K562 (cell line): Measurements from ENCODE around the gene MALAT1. TPM values are rescaled to one million over a fixed set of nuclear protein-coding genes. Genes with fewer than 3 reads are reported as not detected.

Source experiments
- ATF7 ChIP-seq: fragments of 450-650 bp; IDR thresholded peaks from 2 replicates; pipeline ENCODE4 v1.7.1; 2014; ENCODE audit warnings: mild to moderate bottlenecking, moderate library complexity
- BRD9 ChIP-seq: fragments of 450-650 bp; IDR thresholded peaks from 2 replicates; pipeline ENCODE4 v1.6.1; 2018; ENCODE audit warnings: low read depth; ENCODE audit not compliant: partially characterized antibody
- CAMTA2 ChIP-seq: fragments of 250-450 bp; sonication (Bioruptor Pico); conservative IDR thresholded peaks from 2 replicates; pipeline ENCODE4 v1.5.1; 2022
- CHD2 ChIP-seq: IDR thresholded peaks from 2 replicates; pipeline ENCODE4 v1.6.1; 2011; ENCODE audit warnings: low read depth, low read length
- COPS2 ChIP-seq: fragments of 450-650 bp; conservative IDR thresholded peaks from 2 replicates; pipeline ENCODE4 v1.6.1; 2016; ENCODE audit warnings: mild to moderate bottlenecking, moderate library complexity
- CUX1 ChIP-seq: fragments of 200-800 bp; sonication (Bioruptor generic); IDR thresholded peaks from 2 replicates; pipeline ENCODE4 v1.6.1; 2016; ENCODE audit warnings: missing genetic modification characterization, missing compliant biosample characterization
- CXXC5 ChIP-seq: fragments of 250-450 bp; sonication (Bioruptor Pico); IDR thresholded peaks from 2 replicates; pipeline ENCODE4 v1.8.0; 2022; ENCODE audit warnings: inconsistent platforms, mild to moderate bottlenecking, moderate library complexity
- HSF4 ChIP-seq: fragments of 250-450 bp; sonication (Bioruptor Pico); IDR thresholded peaks from 2 replicates; pipeline ENCODE4 v2.1.2; 2022; ENCODE audit warnings: mild to moderate bottlenecking, moderate library complexity, borderline replicate concordance
- MEIS2 ChIP-seq: fragments of 450-650 bp; IDR thresholded peaks from 2 replicates; pipeline ENCODE4 v1.6.1; 2014; ENCODE audit warnings: mild to moderate bottlenecking; ENCODE audit not compliant: partially characterized antibody
- MLLT1 ChIP-seq, 2 experiments: fragments of 450-650 bp; IDR thresholded peaks; 2 replicates each; pipeline ENCODE4 v1.6.1; 2016
- RAD21 ChIP-seq, 2 experiments: fragments of 250-450 bp in 1 of 2; fragments of 450-650 bp in 1 of 2; sonication (Bioruptor Pico) in 1 of 2; formaldehyde crosslinking in 1 of 2; IDR thresholded peaks in 1 of 2; conservative IDR thresholded peaks in 1 of 2; 2 replicates each; pipeline versions ENCODE4 v1.4.0 to v1.8.0; 2020 to 2022; ENCODE audit warnings: mild to moderate bottlenecking in 2 of 2, moderate library complexity in 1 of 2
- SOX6 ChIP-seq: fragments of 450-650 bp; IDR thresholded peaks from 2 replicates; pipeline ENCODE4 v1.6.1; 2014; ENCODE audit warnings: mild to moderate bottlenecking
- TCF7L2 ChIP-seq: fragments of 150-350 bp; IDR thresholded peaks from 2 replicates; pipeline ENCODE4 v1.6.1; 2016; ENCODE audit warnings: low read depth, mild to moderate bottlenecking, low read length, moderate library complexity
- ZC3H8 ChIP-seq: fragments of 450-650 bp; IDR thresholded peaks from 2 replicates; pipeline ENCODE4 v1.6.1; 2017
- ZNF764 ChIP-seq: fragments of 250-450 bp; sonication (Bioruptor Pico); IDR thresholded peaks from 2 replicates; pipeline ENCODE4 v1.4.0; 2020; ENCODE audit warnings: low read depth, mild to moderate bottlenecking, moderate library complexity
- polyA plus RNA-seq, 8 experiments: library from polyadenylated mRNA; depleted of rRNA in 4 of 8; stranded (reverse) in 5 of 8; unstranded in 3 of 8; fragments of >200 nt; fragmentation: Nextera tagmentation in 2 of 8; fragmentation: Illumina TruSeq in 1 of 8; extraction: Ambion mirVana in 2 of 8; extraction: Trizol in 1 of 8; gene quantifications; 2 replicates each; pipeline versions ENCODE4 v1.2.1 to v1.2.3, GENCODE V29; 2011 to 2014; ENCODE audit warnings: inconsistent platforms in 1 of 8, missing spikeins in 1 of 8
- total RNA-seq, 7 experiments: library from RNA; depleted of rRNA in 6 of 7; stranded (reverse); fragments of >200 nt in 6 of 7; fragmentation: Illumina TruSeq in 2 of 7; extraction: Trizol in 2 of 7; gene quantifications; 2 replicates each; pipeline versions ENCODE4 v1.2.1 to v1.2.3, GENCODE V29; 2011 to 2021; ENCODE audit warnings: low replicate concordance in 1 of 7
- TF ChIP-seq, protein P1 (sequence below): sonication (generic); formaldehyde crosslinking; IDR thresholded peaks from 2 replicates; pipeline ENCODE4 v1.9.0; 2022; ENCODE audit warnings: mild to moderate bottlenecking, missing genetic modification reagents

MALAT1 gene
- total and polyA plus RNA-seq, 9 of the 15 experiments (the other 6 are each of a cell fraction or from before 2014, with no cell fraction given) = 363 to 8,715 (median 2,351) TPM

- peak; percentile 83 to 96 for TF ChIP-seq RAD21 (CRISPR knock-in tag; conservative IDR thresholded peaks at IDR 0.05 in 1 of 2, IDR thresholded peaks at IDR 0.05 in 1 of 2)
- TF ChIP-seq TCF7L2 = no peak
- no peak for TF ChIP-seq ZC3H8
- no peak for TF ChIP-seq CAMTA2 (CRISPR knock-in tag)
- TF ChIP-seq SOX6 = peak; percentile 37; the same call in 1 of the 2 replicates
- TF ChIP-seq MEIS2 = peak; percentile 65
- TF ChIP-seq, protein P1, sequence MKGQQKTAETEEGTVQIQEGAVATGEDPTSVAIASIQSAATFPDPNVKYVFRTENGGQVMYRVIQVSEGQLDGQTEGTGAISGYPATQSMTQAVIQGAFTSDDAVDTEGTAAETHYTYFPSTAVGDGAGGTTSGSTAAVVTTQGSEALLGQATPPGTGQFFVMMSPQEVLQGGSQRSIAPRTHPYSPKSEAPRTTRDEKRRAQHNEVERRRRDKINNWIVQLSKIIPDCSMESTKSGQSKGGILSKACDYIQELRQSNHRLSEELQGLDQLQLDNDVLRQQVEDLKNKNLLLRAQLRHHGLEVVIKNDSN (CRISPR knock-in tag) = peak; percentile 54; the same call in 1 of the 2 replicates
- no peak for TF ChIP-seq HSF4 (CRISPR knock-in tag)
- TF ChIP-seq MLLT1 (IDR thresholded peaks at IDR 0.05) = peak; percentile 53 to 74; a peak in 3 of 4 replicates
- peak; percentile 65; the same call in 1 of the 2 replicates for TF ChIP-seq ATF7
- no peak for TF ChIP-seq CHD2
- peak; percentile 54 for TF ChIP-seq BRD9
- TF ChIP-seq CXXC5 = peak; percentile 51
- no peak for TF ChIP-seq COPS2
- no peak for TF ChIP-seq ZNF764 (CRISPR knock-in tag)
- TF ChIP-seq CUX1 (CRISPR knock-in tag) = no peak
These were observed 29.9 kb upstream of the MALAT1 start (continued) for GRCh38 chr11:65468874-65469333.
